Nephron progenitor cell (in vitro differentiated cells): ENCODE measurements around the gene ADD2.
A peak's percentile ranks its signal among the peaks of the same experiment; 100 is the strongest.
"Not testable (repeated sequence)": the region's sequence is repeated elsewhere in the genome, so short reads cannot be mapped to it uniquely, and the experiment has no call there.

Source experiments
- DNase-seq: peaks from one replicate; pipeline ENCODE4 v3.0.0; 2021
- H3K27ac Mint-ChIP-seq: 2 replicates; pipeline ENCODE4 v1.8.0; 2021; ENCODE audit warnings: mild to moderate bottlenecking, moderate library complexity, mixed read lengths
- H3K27me3 Mint-ChIP-seq: 2 replicates; pipeline ENCODE4 v1.8.0; 2021; ENCODE audit warnings: mild to moderate bottlenecking, low read depth, mixed read lengths; ENCODE audit not compliant: poor library complexity
- H3K36me3 Mint-ChIP-seq: 2 replicates; pipeline ENCODE4 v1.8.0; 2021; ENCODE audit warnings: low read depth, mixed read lengths
- H3K4me1 Mint-ChIP-seq: 2 replicates; pipeline ENCODE4 v1.8.0; 2021; ENCODE audit warnings: mixed read lengths
- H3K4me3 Mint-ChIP-seq: 2 replicates; pipeline ENCODE4 v1.8.0; 2021; ENCODE audit warnings: mild to moderate bottlenecking, moderate library complexity, mixed read lengths
- H3K9me3 Mint-ChIP-seq: 2 replicates; pipeline ENCODE4 v1.8.0; 2021; ENCODE audit warnings: mild to moderate bottlenecking, moderate library complexity, mixed read lengths
- TF ChIP-seq, protein P1 (sequence below): fragments of 200-600 bp; sonication (generic); IDR thresholded peaks from 2 replicates; pipeline ENCODE4 v1.5.0; 2021; ENCODE audit warnings: antibody characterized with exemption

ADD2 gene

DNA sequence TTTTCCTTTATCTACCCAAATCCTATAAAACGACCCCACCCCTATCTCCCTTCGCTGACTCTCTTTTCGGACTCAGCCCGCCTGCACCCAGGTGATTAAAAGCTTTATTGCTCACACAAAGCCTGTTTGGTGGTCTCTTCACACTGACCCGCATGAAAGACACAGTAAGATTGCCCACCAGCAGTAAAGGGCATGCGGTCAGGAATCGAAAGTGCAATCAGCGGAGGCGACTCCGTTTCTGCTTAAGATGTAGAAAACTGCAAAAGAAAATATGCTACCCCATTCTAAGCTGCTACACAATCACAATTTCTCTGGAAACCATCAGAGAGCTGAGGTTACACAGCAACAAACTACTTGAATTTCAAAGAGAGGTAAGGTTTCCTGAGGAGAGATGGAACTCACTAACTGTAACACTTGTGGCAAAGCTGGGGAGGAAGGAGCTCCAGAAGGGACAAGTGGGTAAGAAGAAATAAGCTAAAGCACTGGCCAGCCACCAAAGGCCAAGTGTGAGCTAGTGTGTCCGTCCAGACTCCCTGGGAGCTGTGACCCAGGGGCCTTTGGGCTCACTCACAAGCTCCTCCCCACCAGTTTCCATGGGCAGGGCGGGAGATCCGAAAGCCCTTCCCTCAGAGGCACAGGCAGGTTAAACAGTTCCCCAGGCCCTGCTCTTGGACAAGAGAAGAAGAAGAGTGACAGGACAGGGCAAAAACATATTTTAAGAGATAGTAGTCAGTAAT, 141.6 kb downstream of the ADD2 start:
- peak overlapping the region; percentile 89 for H3K27ac Mint-ChIP-seq
- H3K4me3 Mint-ChIP-seq, result peak overlapping the region; percentile 65
- H3K27me3 Mint-ChIP-seq, result peaks cover 7% of the 10 kb centered on the region
- no peaks in the 10 kb centered on the region for H3K36me3 Mint-ChIP-seq
- H3K9me3 Mint-ChIP-seq, result peaks cover 6% of the 10 kb centered on the region
- DNase-seq, result peak; percentile 28
- H3K4me1 Mint-ChIP-seq, result peaks cover 15% of the 10 kb centered on the region
- TF ChIP-seq, protein P1, sequence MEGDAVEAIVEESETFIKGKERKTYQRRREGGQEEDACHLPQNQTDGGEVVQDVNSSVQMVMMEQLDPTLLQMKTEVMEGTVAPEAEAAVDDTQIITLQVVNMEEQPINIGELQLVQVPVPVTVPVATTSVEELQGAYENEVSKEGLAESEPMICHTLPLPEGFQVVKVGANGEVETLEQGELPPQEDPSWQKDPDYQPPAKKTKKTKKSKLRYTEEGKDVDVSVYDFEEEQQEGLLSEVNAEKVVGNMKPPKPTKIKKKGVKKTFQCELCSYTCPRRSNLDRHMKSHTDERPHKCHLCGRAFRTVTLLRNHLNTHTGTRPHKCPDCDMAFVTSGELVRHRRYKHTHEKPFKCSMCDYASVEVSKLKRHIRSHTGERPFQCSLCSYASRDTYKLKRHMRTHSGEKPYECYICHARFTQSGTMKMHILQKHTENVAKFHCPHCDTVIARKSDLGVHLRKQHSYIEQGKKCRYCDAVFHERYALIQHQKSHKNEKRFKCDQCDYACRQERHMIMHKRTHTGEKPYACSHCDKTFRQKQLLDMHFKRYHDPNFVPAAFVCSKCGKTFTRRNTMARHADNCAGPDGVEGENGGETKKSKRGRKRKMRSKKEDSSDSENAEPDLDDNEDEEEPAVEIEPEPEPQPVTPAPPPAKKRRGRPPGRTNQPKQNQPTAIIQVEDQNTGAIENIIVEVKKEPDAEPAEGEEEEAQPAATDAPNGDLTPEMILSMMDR, result no peak

DNA sequence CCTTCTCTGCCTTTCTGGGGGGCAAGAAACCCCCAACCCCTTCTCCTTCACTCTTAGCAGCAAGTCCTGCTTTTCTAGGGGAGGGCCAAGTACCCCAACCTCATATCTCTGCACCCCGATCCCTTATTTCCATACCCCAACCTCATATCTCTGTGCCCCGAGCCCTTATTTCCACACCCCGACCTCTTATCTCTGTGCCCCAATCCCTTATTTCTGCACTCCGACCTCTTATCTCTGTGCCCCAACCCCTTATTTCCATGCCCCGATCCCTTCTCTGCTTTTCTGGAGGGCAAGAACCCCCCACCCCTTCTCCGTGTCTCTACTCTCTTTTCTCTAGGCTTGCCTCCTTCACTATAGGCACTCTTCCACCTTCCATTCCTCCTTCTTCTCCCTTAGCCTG, 146.5 kb downstream of the ADD2 start:
- H3K9me3 Mint-ChIP-seq, result peaks cover 18% of the 10 kb centered on the region
- not testable (repeated sequence) for H3K36me3 Mint-ChIP-seq, H3K4me3 Mint-ChIP-seq, DNase-seq, H3K27ac Mint-ChIP-seq
- peaks cover 15% of the 10 kb centered on the region for H3K4me1 Mint-ChIP-seq
- peaks cover 11% of the 10 kb centered on the region for H3K27me3 Mint-ChIP-seq

DNA sequence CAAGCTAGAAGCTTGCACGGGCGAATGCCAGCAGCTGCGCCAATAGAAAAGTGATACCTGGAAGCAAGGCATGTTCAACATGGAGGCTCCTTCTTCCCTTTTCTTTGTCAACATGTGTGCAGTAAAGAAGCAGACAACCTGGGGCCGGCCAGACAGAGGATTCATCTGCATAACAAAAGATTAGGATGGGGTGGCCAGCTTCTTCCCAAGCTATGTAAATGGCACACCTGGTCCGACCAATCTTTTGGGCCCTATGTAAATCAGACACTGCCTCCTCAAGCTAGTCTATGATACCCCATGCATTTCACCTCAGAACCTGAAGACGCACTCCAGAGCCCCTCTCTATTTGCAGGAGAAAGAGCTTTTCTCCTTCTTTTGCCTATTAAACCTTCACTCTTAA, 148.0 kb downstream of the ADD2 start:
- H3K27ac Mint-ChIP-seq, result no peak overlapping the region
- peaks cover 11% of the 10 kb centered on the region for H3K27me3 Mint-ChIP-seq
- TF ChIP-seq, protein P1, result no peak
- peaks cover 15% of the 10 kb centered on the region for H3K4me1 Mint-ChIP-seq
- no peak for DNase-seq
- H3K36me3 Mint-ChIP-seq, result no peaks in the 10 kb centered on the region
- H3K4me3 Mint-ChIP-seq, result no peak overlapping the region
- H3K9me3 Mint-ChIP-seq, result peaks cover 18% of the 10 kb centered on the region

DNA sequence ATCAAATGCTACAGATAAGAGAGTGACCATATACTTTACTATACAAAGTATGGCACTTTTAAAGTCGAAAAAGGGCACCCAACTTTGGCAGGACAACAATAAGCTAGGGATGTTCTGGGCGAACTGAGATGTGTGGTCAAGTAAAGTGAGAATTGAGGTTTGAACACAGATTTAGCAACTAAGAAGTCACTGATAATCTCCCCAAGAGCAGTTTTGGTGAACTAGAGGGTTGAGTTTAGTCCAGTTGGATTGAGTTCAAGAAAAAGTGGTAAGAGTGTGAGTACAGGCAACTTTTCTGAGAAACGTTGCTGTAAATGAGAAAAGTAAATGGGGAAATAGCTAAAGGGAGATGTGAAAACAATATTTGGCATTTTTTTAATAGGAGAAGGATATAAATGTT, 148.8 kb downstream of the ADD2 start:
- Mint-ChIP-seq H3K4me3 (no peak overlapping the region), H3K36me3 (no peaks in the 10 kb centered on the region), H3K27ac (no peak overlapping the region), H3K27me3 (peaks cover 11% of the 10 kb centered on the region), H3K4me1 (peaks cover 15% of the 10 kb centered on the region), H3K9me3 (peaks cover 18% of the 10 kb centered on the region)
- TF ChIP-seq, protein P1, result no peak
- DNase-seq, result no peak

DNA sequence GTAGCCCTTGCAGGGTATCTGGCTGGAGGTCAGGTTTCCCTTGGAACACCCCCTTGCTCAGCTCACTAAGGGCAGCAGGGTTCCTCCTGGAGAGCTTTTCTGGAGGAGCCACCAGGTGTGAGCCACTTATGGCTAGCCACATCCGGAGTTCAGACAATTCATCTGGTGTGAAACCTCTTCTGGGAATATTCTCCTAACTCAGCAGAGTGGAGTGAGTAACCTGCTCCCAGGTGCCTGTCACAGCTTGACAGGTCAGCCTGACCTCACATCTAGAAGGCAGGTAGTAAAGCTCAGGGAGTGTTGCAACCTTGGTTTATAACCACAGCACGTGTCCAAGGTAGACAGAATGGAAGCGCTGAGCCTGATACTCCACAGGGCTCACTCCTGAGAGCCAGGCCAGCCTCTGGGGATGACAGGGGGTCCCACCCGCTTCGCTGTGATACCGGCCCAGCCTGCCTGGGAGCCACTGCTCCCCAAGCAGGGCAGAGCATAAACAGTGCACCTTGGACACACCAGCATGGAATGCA, 151.8 kb downstream of the ADD2 start:
- H3K4me3 Mint-ChIP-seq, result no peak overlapping the region
- no peak for DNase-seq
- no peaks in the 10 kb centered on the region for H3K4me1 Mint-ChIP-seq
- TF ChIP-seq, protein P1, result no peak
- no peaks in the 10 kb centered on the region for H3K36me3 Mint-ChIP-seq
- peaks cover 16% of the 10 kb centered on the region for H3K27me3 Mint-ChIP-seq
- H3K27ac Mint-ChIP-seq, result no peak overlapping the region
- peaks cover 10% of the 10 kb centered on the region for H3K9me3 Mint-ChIP-seq

DNA sequence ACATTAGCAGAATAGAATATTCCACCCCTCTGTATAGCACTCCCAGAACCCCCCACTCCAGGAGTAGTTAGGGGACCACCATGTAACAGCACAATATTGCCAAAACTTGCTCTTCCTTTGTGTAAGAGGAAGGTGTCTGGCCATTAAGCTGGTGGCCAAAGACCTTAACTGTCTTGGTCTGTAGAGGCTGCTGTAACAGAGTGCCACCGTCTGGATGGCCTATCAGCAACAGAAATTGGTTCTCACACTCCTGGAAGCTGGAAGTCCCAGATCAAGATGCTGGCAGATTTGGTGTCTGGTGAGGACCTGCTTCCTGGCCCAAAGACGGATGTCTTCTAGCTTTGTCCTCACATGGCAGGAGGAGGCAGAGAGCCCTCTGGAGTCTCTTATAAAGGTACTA, 152.8 kb downstream of the ADD2 start:
- no peaks in the 10 kb centered on the region for H3K9me3 Mint-ChIP-seq
- DNase-seq, result no peak

More for the DNA sequence above, 152.8 kb downstream of the ADD2 start:
- TF ChIP-seq, protein P1, result no peak
- no peak overlapping the region for H3K4me3 Mint-ChIP-seq
- H3K27me3 Mint-ChIP-seq, result peaks cover 11% of the 10 kb centered on the region
- no peaks in the 10 kb centered on the region for H3K4me1 Mint-ChIP-seq
- H3K36me3 Mint-ChIP-seq, result no peaks in the 10 kb centered on the region
- H3K27ac Mint-ChIP-seq, result no peak overlapping the region
